ENCODE data around the gene SYNC. TPM values are rescaled to one million over a fixed set of nuclear protein-coding genes. Genes with fewer than 3 reads are reported as not detected.
"Not testable (repeated sequence)": the region's sequence is repeated elsewhere in the genome, so short reads cannot be mapped to it uniquely, and the experiment has no call there.

Gene SYNC
- total RNA-seq, 1 donor from 2014 or later = 21.4 TPM

- not testable (repeated sequence) for DNase-seq
Observed at GRCh38 chr1:32642292-32642827, 60.2 kb downstream of the SYNC start.

GRCh38 chr1:32639489-32640075, 63.0 kb downstream of the SYNC start:
- DNase-seq = no peak

DNA sequence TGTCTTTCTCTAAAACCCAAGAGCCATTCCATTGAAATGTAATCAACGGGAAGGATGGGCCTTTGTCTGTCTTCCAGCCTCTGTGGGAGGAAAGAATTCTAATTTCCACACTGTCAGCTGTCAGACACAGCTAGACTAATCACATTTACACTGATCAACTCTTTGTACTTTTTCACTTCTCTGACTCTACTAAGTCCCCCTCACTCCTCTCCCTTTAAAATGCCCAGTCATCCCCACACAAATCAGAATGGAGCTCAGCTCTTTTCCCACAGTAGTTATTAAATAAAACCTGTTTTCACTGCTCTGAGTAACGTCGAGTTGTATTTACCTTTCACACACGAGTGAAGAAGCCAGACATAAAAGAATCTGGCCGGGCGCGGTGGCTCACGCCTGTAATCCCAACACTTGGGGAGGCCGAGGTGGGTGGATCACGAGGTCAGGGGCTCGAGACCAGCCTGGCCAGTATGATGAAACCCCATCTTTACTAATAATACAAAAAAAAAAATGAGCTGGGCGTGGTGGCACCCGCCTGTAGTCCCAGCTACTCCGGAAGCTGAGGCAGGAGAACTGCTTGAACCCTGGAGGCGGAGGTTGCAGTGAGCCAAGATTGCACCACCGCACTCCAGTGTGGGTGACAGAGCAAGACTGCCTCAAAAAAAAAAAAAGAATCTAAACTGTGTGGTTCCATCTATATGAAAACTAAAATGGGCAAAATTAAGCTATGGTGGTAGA, 65.5 kb downstream of the SYNC start:
- DNase-seq = no peak

- DNase-seq = no peak
Observed at GRCh38 chr1:32635508-32636277, 66.9 kb downstream of the SYNC start.

- DNase-seq = no peak
Observed at GRCh38 chr1:32632829-32633228, 69.7 kb downstream of the SYNC start.

GRCh38 chr1:32630173-32630572, 72.4 kb downstream of the SYNC start:
- DNase-seq = not testable (repeated sequence)

Other genes with a start within 250 kb of the SYNC start
- under 0.01 TPM in 2 replicates for gene ZBTB8B, start 237.7 kb downstream of the SYNC start, total RNA-seq
- 11.3 and 12.6 TPM in 2 replicates for gene ZBTB8A, start 163.3 kb downstream of the SYNC start, total RNA-seq
- 39.1 and 51.4 TPM in 2 replicates for gene ZBTB8OS, start 52.2 kb downstream of the SYNC start, total RNA-seq
- 193 and 244 TPM in 2 replicates for gene RBBP4, start 51.6 kb downstream of the SYNC start, total RNA-seq
- gene YARS1, start 114.6 kb upstream of the SYNC start, total RNA-seq = 63.6 and 84.0 TPM in 2 replicates
- 33.7 and 50.0 TPM in 2 replicates for gene S100PBP, start 114.9 kb upstream of the SYNC start, total RNA-seq
- 0.85 and 0.88 TPM in 2 replicates for gene FNDC5, start 168.1 kb upstream of the SYNC start, total RNA-seq
- gene HPCA, start 183.7 kb upstream of the SYNC start, total RNA-seq = 0.05 TPM in 1 of 2 replicates, not detected in the other
- 20.1 and 30.6 TPM in 2 replicates for gene TMEM54, start 198.6 kb upstream of the SYNC start, total RNA-seq

All from dermis blood vessel endothelial cell (primary cell).